CD4-positive, alpha-beta T cell treated with Interferon gamma for 1 hour (primary cell): ENCODE data around the gene SNX33.

Experiments used
- DNase-seq: peaks from one replicate; pipeline ENCODE4 v3.0.0-alpha.2; 2020

Gene SNX33

DNA sequence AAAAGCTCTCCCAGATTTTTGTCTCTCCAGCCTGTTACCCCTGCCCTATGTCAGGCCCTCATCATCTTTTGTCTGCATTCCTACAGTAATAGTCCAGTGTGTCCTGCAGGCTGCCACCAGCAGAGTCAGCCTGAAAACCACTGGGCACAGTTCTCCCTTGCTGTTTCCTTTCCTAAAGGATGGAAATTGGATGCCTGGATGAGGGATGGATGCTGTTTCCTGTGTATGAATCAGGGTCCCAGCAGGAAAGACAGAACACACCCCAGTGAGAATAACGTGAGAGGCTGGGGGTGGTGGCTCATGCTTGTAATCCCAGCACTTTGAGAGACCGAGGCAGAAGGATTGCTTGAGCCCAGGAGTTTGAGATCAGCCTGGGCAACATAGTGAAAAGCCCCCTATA is 3.3 kb upstream of the SNX33 start:
- no peak for DNase-seq

DNA sequence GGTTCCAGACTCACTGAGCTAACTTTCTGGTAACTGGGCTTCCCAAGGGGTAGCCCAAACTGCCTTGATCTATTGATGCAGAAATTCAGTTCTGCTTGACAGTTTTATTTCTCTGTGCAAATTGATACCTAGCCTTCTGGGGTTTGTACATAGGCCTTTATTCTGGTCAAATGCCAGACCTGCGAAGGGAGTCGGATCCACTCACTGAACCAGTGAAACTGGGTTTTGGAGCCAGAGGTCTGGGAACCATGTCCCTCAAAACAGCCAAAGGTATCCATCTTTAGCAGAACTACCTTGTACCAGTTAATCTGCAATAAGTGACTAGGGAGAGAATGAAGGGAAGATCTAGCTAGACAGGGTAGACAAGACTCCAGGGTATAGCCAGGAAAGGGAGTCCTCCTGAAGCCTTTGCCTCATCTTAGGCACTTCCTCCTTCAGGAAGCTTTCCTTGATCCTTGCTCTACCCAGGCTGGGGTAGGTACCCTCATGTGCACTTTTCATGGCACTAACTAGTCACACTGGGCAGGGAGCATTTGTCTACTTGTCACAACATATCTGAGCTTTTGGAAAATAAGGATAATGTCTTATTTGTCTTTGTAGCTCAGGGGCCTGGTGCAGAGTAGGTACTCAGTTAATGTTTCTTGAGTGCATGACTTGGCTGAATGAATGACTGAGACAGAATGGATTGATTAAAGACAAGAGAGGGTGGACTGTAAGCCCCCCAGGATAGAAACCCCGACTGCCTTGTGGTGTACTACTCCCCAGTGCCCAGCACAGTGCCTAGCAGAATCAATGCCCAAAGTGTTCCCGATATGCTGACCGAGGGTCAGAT is 1.4 kb upstream of the SNX33 start:
- no peak for DNase-seq

DNA sequence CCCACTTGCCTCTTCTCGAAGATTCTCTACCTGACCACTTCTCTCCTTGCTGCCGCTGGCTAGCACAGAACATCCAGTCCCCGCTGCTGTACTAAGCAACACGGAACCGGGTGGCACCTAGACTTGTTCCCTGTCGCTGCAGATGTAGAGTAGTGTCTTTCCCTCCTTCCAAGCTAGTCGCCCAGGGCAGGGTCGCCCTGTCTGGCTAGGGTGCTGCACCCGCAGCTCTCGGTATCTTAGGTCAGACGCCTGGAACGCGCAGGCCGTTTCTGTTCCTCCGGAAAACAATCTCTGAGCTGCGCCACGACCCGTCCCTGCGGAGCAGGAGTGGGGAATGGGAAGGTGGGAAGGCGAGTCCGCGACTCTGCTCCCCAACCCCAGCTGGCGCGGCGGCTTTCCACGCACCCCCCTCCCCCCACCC is 758 bp upstream of the SNX33 start:
- DNase-seq = no peak

DNA sequence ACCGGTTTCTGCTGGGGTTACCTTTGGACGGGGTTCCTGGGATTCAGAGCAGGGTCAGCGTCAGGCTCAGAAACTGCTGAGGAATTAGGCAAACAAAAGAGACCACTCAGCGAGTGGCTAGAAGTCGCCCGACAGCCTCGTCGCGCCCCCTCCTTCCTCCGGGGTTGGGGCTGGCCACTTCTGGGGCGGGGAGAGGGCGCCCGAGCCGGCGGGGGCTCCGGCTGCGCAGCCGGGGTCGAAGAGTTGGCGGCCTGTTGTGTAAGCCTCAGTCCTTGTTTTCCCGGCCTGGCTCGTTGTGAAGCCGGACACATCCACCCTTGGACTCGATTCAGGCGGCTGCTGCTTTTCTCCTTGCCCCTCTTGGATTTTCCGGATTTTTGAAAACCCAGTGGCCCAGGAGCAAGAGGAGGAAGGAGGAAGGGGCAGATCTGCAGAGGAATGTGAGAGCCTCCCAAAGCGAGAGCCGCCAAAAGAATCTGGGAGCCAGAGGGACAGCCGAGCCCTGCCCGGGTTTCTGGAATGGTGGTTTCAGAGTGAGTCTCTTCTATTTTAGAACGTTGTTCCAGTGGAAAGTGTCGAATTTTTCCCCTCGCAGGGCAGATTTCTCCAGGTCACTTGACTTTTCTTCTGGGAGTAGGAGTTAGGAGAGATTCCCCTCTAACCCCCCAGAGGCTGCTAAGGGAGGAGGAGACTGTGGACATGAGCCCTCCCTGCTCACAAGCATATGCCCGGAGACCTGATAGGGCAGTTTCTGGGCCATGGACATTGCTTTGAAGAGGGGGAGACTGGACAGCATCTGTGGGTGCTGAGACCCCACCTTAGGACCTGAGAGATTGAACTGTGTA is 666 bp downstream of the SNX33 start:
- no peak for DNase-seq

DNA sequence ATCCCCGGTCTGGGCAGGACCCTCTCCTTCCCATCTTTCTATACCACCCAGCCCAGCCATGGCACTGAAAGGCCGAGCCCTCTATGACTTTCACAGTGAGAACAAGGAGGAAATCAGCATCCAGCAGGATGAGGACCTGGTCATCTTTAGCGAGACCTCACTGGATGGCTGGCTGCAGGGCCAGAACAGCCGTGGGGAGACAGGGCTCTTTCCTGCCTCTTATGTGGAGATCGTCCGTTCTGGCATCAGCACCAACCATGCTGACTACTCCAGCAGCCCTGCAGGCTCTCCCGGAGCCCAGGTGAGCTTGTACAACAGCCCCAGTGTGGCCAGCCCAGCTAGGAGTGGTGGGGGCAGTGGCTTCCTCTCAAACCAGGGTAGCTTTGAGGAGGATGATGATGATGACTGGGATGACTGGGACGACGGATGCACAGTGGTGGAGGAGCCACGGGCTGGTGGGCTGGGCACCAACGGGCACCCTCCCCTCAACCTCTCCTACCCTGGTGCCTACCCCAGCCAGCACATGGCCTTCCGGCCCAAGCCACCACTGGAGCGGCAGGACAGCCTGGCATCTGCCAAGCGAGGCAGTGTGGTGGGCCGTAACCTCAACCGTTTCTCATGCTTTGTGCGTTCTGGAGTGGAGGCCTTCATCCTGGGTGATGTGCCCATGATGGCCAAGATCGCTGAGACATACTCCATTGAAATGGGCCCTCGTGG is 1.5 kb downstream of the SNX33 start:
- no peak for DNase-seq

DNA sequence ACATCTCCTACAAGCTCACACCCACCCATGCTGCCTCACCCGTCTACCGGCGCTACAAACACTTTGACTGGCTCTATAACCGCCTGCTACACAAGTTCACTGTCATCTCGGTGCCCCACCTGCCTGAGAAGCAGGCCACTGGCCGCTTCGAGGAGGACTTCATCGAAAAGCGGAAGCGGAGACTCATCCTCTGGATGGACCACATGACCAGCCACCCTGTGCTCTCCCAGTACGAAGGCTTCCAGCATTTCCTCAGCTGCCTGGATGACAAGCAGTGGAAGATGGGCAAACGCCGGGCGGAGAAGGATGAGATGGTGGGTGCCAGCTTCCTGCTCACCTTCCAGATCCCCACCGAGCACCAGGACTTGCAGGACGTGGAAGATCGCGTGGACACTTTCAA is 2.1 kb downstream of the SNX33 start:
- DNase-seq = no peak

DNA sequence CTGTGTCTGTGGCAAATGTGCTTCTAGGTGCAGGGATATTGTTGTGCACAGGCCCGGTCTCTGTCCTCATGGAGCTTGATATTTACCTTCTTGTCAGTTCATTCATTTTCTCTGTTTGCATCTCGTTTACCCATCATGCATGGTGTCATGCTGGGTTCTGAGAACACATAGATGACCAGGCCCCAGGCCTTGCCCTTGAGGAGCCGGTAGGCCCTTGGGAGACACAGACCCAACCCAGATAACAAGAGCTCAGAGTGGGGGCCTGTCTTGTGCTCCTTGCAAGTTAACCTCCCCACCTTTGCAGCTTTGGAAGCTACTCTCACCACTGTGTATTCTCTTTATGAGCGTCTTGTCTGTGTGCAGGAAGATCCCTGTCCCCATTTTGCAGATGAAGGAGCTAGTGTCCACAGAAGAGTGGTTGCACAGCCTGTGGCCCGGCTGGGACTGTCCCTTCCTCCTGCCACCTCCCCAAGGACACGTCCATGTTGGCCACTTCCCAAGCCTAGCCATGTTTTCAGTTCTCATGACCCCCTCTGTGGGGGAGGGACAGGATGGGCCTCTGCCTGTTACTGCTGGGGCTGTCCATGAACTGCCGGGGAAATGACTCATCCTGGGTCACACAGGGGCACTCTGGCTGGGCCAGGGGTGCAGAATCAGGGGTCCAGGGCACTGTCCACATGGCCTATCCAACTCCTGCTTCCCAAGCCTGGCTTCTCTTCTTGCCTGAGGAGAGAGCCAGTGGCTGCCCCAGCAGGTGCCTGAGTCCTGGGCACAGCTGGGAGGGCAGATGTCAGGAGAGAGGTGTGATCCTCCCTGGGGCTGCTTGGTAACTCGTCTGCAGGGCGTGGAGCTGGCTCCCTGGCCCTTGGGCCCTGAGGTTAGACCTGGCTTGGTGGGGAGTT is 3.4 kb downstream of the SNX33 start:
- DNase-seq = no peak

DNA sequence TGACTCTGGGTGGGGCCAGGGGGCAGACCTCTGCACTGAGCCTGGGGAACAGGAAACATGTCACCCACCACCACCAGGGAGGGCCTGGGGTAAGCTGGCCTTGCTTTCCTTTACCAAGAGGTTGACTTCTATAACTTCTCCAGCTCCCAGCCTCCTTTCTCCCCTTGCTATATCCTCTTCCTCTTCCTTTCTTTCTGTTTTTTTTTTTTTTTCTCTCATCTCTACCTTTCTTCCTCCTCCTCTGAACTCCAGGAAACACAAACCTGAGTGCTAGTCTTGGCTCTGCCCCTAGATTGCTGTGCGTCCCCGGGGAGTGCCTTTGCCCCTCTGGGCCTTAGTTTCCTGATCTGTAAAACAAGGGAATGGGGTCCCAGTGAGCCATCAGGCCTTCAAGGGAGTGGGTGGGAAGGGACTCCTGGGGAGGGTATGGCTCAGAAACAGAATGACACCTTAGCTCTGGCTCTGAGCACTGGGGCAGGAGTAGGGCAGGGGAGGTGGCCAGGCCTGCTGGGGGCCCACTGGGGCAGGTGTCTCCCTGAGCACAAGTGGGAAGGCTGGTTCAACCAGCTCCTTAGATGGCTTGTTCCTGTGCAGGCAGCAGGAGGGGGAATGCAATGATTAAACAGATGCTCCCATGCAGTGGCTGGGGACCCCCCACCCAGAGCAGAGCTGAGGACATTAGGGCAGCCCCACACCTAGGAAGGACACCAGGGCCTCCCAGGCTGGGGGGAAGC is 4.3 kb downstream of the SNX33 start:
- DNase-seq = no peak

DNA sequence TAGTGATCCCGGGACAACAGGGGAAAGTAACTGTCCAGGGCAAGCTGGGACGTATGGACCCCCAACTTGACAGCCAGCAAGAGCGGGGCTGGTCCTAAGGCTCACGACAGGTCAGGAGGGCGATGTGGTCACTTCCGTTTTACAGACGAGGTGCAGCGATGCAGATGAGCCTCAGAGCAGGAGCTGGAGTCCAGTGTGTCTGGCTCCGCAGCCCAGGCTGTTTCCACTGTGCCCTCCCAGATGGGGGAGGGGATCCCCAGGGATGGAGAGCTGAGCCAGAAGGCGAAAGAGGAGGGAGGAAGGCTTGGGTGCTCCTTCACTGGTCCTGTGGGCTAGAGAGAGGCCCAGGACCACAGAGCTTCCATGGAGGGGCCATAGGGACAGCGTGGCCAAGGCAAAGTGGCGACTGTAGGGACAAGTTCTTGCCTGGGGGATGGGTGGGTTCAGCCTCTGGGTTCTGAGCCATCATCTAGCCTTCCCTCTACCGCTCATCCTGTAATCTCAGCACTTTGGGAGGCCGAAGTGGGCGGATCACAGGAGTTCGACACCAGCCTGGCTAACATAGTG is 5.7 kb downstream of the SNX33 start:
- no peak for DNase-seq

DNA sequence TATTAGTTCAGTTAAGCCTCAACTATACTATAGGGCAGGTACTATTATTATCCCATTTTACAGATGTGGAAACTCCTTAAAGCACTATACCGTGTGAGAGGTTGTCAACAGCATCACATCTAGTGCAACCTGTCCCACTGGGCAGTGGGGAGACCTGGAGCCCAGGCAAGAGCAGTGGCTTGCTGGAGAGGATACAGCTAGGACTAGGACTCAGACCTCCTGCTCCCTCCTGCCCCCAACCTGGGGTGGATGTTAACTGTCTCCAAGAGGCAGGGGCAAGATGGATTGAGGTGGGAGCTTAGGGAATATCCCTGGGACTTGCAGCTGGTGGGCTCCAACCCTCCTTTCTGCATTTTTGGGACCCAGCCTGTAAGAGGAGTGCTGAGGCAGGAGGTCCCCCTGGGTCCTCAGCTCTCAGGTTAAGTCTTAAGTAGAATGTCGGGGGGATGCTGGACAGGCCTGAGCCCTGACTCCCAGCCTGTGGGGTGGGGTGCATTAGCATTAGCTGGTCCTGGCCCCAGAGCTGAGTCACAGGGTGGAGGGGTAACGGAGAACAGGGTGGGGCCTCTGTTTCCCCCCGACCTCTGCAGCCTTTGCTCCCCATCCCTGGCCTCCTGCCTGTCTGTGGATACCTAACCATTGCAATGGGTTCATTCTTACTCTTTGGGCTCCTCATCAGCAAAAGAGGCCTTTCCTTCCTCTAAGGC is 6.6 kb downstream of the SNX33 start:
- DNase-seq = no peak

DNA sequence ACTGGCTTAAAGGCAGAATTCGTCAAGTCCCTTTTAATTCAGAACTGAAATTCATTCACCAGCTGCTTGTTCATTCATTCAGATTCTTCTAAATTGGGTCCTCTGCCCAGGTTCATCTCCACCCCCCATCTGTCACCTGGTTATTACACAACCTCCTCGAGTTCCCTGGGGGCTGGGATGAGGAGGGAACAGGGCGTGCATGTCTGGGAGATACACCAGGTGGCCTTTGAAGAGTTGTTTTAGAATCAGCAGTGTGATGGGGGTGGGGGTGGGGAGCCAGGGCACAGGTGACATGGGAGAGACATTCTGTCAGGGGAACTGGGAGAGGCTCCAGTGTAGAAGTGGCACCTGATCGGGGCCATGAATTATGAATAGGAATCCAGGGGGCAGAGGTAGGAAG is 8.2 kb downstream of the SNX33 start:
- DNase-seq = no peak

DNA sequence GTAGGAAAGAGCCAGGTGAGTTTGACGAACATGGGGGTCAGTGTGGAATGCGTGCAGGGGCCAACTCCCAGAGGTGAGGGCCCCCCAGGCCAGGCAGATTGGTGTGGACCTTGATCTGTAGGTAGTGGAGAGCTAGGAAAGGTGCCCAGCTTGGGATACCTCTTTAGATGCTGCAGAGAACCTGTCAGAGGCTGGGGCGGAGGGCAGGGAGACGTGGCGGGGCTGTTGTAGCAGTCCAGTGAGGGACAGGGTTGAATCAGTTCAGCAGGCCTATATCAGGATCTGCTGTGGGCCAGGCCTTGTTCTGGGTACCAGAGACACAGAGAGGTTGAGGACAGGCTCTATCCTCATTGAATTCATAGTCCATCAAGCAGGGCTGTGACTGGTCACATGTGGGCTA is 8.6 kb downstream of the SNX33 start:
- no peak for DNase-seq

DNA sequence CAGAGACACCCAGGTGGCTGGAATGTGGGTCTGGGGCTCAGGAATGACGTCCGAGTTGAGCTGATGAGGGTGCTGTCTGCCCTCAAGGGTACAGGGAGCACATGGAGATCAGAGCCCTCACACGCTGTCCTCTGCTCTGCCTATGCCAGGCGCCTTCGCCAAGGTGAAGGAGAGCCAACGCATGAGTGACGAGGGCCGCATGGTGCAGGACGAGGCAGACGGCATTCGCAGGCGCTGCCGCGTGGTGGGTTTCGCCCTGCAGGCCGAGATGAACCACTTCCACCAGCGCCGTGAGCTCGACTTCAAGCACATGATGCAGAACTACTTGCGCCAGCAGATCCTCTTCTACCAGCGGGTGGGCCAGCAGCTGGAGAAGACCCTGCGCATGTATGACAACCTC is 9.1 kb downstream of the SNX33 start:
- no peak for DNase-seq

DNA sequence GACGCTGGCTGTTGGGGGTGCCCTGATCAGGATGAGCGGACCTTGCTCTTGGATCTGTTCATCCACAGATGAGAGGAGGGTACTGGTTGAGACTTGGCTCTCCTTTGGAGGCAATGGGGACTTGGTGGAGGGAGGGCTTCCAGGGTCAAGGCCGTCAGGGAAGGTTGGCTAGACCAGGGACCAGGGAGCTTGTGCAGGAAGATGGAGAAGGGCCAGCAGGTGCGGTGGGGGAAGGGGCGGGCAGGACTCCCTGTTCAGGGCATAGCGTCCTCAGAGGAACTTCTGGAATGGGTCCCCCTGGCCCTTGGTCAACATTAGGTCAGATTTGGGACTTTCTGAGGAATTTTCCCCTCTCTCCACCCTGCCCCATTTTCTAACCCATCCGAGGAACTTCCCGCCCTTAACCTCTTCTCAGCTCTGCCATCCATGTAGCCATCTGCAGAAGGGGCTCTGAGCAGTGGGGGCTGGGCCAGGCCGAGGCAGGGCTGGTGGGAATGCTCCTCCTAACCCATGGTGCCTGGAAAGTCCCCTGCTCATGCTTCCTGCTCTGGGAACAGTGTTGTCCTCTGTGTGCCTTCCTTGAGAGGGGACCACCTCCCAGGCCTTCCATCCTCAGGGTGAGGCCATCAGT is 11.5 kb downstream of the SNX33 start:
- no peak for DNase-seq

DNA sequence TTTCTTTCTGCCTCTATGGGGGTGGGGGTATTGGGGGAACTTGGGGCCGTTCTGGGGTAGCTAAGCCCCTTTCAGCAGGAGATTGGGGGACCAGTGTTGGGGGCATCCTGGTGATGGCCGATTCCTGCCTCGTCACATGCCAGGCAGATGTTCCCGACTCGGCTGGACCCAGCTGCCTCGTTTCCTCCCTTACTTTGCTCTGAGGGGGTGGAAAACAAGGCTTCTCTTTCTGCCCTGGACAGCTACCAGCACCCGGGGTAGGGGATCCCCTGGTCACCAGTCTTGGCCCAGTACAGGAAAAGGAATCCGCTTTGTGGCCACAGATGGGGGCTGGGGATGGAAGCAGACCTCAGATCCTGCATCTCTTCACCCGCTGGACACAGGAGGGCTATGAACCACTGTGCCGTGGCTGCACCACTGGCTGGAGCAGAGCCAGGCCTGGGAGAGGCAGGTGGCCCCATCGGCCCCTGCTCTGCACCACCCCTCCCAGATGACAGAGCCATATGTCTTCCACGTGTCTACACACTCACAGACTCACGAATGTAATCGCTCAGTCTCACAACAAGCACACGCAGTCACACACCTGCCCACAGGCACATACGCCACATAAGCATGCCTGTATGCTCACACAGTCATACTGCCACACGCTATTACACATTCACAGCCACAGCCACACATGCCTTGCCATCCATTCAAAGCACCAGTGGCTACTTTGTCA is 12.4 kb downstream of the SNX33 start:
- DNase-seq = no peak

DNA sequence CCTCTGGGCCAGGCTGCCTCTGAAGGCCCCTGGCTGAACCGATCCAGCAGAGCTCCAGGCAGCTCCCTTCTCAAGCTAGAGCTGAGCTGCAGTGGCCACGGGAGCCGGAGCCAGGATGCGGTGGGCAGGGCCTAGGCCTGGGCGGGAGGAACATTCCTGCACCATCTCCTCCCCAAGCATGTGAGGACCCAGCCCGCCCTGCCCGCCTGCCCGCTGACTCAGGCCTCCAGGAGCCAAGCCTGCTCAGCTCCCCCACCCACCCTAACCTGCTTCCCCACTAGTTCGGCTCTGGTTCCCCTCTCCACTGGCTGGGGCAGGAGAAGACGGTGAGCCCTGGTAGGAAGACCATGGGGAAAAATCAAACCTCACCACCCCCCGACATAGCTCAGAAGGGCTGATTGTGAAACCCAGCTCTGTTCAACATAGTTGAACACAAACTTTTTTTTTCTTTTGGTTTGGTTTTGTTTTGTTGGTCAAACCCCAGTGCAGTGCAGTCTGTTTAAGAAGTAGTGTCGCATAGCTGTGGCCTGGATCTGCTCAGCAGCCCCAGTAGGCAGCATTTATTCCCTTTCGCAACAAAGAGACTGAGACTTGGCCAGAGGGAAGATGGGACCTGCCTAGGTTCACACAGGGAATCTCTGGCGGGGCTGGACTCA is 13.5 kb downstream of the SNX33 start:
- no peak for DNase-seq

DNA sequence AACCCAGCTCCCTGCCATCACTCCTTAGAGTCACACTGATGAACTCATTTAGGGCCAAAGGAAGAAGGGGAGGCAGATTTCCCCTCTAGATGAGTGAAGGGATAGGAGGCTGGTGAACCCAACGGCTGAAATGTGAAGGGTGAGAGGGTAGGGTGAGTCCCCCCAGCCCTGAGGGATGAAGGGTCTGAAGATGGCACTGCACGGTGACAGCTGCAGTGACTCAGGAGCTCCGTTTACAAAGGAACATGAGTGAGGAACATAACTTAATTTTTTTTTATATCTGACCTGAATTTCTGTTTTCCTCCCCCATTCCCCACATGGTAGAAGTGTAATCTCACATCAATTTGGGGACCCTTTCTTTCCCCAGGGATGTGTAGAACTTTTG is 14.0 kb downstream of the SNX33 start:
- DNase-seq = no peak

DNA sequence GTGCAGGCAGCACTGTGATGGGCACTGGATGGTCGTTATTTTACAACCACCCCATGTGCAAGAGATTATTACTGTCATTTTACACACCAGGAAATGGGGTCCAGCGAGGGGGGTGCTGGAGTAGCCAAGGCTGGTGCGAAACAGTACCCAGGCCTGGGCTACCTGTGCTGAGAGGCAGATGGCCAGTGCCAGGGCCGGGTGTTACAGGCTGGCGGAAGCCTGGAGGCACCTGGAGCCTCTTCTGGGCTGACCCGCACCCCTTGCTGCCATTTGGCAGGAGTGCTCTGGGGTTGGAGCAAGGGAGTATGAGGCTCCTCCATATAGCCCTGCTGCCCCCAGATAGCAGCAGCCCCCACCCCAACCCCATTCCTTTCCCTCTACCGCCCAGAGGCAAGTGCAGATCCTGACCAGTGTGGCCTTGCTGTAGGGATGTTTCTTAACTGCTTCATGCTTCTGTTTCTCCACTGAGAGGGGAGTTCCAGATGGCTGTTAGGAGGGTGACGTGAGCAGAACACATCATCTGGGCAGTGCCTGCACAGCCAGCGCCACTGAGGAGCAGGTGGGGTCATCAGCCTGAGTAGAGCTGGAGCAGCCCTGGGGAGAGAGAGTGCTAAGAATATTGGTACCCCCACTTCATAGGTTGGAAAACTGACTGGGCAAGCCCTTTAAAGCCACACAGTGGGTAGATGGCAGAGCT is 15.3 kb downstream of the SNX33 start:
- no peak for DNase-seq
